ENCODE measurements around the gene CCDC178.

The CCDC178 gene

DNA sequence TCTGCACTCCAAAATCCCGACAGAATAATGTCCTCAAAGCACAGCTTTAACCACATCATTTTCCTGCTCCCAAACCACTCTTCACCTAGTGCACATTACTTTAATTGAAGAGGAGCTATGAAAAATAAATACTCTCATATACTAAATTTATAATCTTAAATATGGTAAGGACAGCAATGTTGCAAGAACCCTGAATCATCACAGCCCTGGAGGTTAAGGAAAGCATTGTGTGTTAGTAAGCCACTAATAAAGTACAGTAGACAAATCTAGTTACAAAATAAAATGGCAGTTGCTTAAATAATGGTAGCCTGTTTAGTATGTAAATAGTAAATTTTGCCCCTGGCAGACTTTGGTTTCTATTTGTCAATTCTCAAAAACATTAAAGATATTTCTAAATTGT lies 27.0 kb upstream of the CCDC178 start:
- TF ChIP-seq SP1 (IDR thresholded peaks at IDR 0.05) (no peak), ARNT (IDR thresholded peaks at IDR 0.05) (no peak)
- CTCF ChIA-PET, result no interaction called here
- POLR2A ChIA-PET, result no interaction called here
- no peak for DNase-seq (ENCODE audit: extremely low spot score)

DNA sequence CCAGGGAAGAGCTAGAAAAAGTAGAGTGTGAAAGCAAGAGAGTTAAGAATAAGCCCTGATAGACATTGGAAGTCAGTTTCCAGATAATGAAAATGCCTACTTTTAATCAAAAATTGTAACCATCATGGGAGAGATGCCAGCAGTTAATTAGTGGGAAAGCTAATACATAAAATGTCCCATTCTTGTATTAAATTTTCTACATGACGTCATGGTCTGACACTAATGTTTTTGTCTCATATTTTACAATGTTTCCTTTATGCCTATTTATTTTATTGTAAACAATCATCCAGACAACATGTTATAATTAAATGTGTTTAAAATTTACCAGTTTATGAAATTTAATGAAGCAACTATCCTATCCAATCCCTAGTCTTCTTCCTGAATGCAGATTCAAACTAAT lies 26.3 kb upstream of the CCDC178 start:
- DNase-seq (ENCODE audit: extremely low spot score), result no peak
- TF ChIP-seq HDGF (IDR thresholded peaks at IDR 0.05; ENCODE audit: borderline replicate concordance), result no peak
- no peak for TF ChIP-seq ELF4 (IDR thresholded peaks at IDR 0.05)
- no peak for TF ChIP-seq SUZ12 (IDR thresholded peaks at IDR 0.05)
- no peak for TF ChIP-seq FOXM1 (IDR thresholded peaks at IDR 0.05; ENCODE audit: borderline replicate concordance)
- no peak for TF ChIP-seq BHLHE40 (IDR thresholded peaks at IDR 0.05; ENCODE audit: borderline replicate concordance)
- TF ChIP-seq TARDBP (IDR thresholded peaks at IDR 0.05), result no peak
- no peak for TF ChIP-seq L3MBTL2 (conservative IDR thresholded peaks at IDR 0.05)
- TF ChIP-seq ZNF384 (IDR thresholded peaks at IDR 0.05), result no peak
- ChIA-PET POLR2A (no interaction called here), CTCF (no interaction called here)

DNA sequence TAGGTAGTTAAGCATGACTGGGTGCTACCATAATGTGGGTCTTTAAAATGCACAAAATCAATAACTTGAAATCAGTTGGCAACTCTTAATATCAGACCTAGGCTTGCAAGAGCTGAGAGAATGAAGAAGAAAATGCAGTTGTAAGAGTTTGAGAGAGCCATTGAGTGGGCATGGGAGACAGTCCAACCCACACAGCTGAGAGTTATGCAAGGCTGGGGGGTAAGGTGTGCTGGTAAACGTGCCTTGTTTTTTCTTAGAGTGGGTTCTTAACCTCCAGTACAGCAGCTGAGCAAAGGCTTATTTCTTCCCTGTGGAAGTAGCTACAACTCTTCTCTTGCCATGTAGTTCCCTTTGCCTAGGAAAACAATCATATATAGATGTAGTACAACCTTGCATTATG lies 20.2 kb upstream of the CCDC178 start:
- ChIA-PET CTCF (no interaction called here), POLR2A (no interaction called here)
- DNase-seq (ENCODE audit: extremely low spot score), result no peak
- TF ChIP-seq ARNT (IDR thresholded peaks at IDR 0.05) (no peak), LEF1 (IDR thresholded peaks at IDR 0.05; ENCODE audit: borderline replicate concordance) (no peak), FOXM1 (IDR thresholded peaks at IDR 0.05; ENCODE audit: borderline replicate concordance) (no peak), BHLHE40 (IDR thresholded peaks at IDR 0.05; ENCODE audit: borderline replicate concordance) (no peak), FOXA1 (IDR thresholded peaks at IDR 0.05) (no peak), ZNF384 (IDR thresholded peaks at IDR 0.05) (no peak), CTBP1 (IDR thresholded peaks at IDR 0.05; ENCODE audit: borderline replicate concordance) (no peak), NFRKB (IDR thresholded peaks at IDR 0.05) (no peak), HDGF (IDR thresholded peaks at IDR 0.05; ENCODE audit: borderline replicate concordance) (no peak), TARDBP (IDR thresholded peaks at IDR 0.05) (no peak), L3MBTL2 (conservative IDR thresholded peaks at IDR 0.05) (no peak), SP1 (IDR thresholded peaks at IDR 0.05) (no peak), FOXK2 (IDR thresholded peaks at IDR 0.05) (no peak)
- TF ChIP-seq, protein P1, sequence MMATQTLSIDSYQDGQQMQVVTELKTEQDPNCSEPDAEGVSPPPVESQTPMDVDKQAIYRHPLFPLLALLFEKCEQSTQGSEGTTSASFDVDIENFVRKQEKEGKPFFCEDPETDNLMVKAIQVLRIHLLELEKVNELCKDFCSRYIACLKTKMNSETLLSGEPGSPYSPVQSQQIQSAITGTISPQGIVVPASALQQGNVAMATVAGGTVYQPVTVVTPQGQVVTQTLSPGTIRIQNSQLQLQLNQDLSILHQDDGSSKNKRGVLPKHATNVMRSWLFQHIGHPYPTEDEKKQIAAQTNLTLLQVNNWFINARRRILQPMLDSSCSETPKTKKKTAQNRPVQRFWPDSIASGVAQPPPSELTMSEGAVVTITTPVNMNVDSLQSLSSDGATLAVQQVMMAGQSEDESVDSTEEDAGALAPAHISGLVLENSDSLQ (IDR thresholded peaks at IDR 0.05), result no peak

DNA sequence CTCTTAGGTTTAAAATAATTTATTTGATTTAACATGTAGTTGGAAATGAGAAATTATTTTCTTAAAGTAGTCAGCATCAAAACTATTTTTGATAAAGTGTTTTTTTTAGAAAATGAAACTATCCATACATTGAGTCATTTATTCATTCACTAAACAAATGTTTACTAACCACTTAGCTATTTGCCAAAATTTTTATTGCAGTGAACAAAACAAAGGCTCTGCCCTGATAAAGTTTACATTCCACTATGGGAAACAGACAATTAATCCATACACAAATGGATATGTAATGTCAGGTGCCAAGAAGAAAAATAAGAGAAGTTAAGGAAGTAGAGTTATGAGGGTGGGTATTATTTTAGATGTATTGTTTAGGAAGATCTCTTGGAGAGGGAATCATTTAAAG lies 19.1 kb upstream of the CCDC178 start:
- DNase-seq (ENCODE audit: extremely low spot score), result no peak
- ChIA-PET POLR2A (no interaction called here), CTCF (no interaction called here)
- no peak for TF ChIP-seq ELF4 (IDR thresholded peaks at IDR 0.05)
- TF ChIP-seq, protein P1 (IDR thresholded peaks at IDR 0.05), result no peak
- TF ChIP-seq ZNF384 (IDR thresholded peaks at IDR 0.05), result no peak
- TF ChIP-seq FOXA1 (IDR thresholded peaks at IDR 0.05), result no peak
- no peak for TF ChIP-seq FOXM1 (IDR thresholded peaks at IDR 0.05; ENCODE audit: borderline replicate concordance)
- TF ChIP-seq TARDBP (IDR thresholded peaks at IDR 0.05), result no peak
- TF ChIP-seq L3MBTL2 (conservative IDR thresholded peaks at IDR 0.05), result no peak

DNA sequence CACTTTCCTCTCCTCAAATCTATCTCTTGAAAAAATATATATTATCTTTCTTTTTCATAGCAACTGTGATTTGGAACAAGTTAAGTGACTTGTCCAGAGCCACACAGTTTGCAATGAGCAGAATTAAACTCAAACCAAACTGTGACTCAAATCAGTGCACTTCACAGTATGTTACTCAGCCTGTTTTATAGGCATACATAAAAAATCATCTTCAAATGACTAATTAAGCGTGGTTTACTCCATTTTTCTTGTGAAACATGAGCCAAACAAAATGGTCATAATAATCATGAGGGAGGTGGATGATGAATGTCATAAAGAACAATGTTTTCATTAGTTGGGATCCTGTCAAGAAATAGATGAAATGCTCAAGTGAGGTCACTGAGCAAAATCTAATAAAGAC lies 6.1 kb upstream of the CCDC178 start:
- CTCF ChIA-PET, result no interaction called here
- POLR2A ChIA-PET, result no interaction called here
- no peak for DNase-seq (ENCODE audit: extremely low spot score)
- TF ChIP-seq, protein P1 (IDR thresholded peaks at IDR 0.05), result peak; percentile 86
- TF ChIP-seq CTBP1 (IDR thresholded peaks at IDR 0.05; ENCODE audit: borderline replicate concordance), result 0 out of 2 replicates have a peak, but pooled peaks have one; percentile 43
- no peak for TF ChIP-seq LEF1 (IDR thresholded peaks at IDR 0.05; ENCODE audit: borderline replicate concordance)
- no peak for TF ChIP-seq SP1 (IDR thresholded peaks at IDR 0.05)

DNA sequence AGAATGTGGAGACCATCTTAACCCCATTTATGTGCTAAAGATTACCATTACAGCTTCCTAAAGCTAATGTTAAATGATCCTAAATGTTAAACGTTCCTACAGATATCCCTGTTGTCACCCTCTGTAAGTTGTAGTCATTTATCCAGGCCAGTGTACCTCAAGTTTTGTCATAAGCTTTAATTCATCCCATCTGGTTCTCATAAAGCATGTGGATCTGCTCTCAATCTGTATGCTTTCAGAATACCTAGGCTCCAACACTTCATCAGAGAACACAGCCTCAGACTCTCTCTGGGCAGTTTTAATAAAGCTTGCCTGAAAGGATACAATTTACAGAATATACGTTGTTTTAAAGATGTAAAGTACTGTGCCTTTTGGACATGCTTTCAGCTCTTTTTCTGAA lies 4.2 kb upstream of the CCDC178 start:
- ChIA-PET CTCF (interaction anchor here (1.8 kb wide), 1 partner anchor 51 kb away, joined by 8 read pairs; no protein-coding TSS in a partner anchor), POLR2A (no interaction called here)
- no peak for DNase-seq (ENCODE audit: extremely low spot score)
- TF ChIP-seq, protein P1 (IDR thresholded peaks at IDR 0.05), result no peak
- TF ChIP-seq CTBP1 (IDR thresholded peaks at IDR 0.05; ENCODE audit: borderline replicate concordance), result no peak
- TF ChIP-seq BHLHE40 (IDR thresholded peaks at IDR 0.05; ENCODE audit: borderline replicate concordance), result no peak
- no peak for TF ChIP-seq HDGF (IDR thresholded peaks at IDR 0.05; ENCODE audit: borderline replicate concordance)
- TF ChIP-seq ZNF384 (IDR thresholded peaks at IDR 0.05), result no peak
- TF ChIP-seq NFRKB (IDR thresholded peaks at IDR 0.05), result no peak
- TF ChIP-seq FOXA1 (IDR thresholded peaks at IDR 0.05), result no peak
- TF ChIP-seq FOXK2 (IDR thresholded peaks at IDR 0.05), result no peak
- TF ChIP-seq L3MBTL2 (conservative IDR thresholded peaks at IDR 0.05), result no peak
- TF ChIP-seq SP1 (IDR thresholded peaks at IDR 0.05), result no peak
- no peak for TF ChIP-seq TARDBP (IDR thresholded peaks at IDR 0.05)
- no peak for TF ChIP-seq ELF4 (IDR thresholded peaks at IDR 0.05)
- TF ChIP-seq LEF1 (IDR thresholded peaks at IDR 0.05; ENCODE audit: borderline replicate concordance), result no peak
- no peak for TF ChIP-seq SUZ12 (IDR thresholded peaks at IDR 0.05)
- TF ChIP-seq FOXM1 (IDR thresholded peaks at IDR 0.05; ENCODE audit: borderline replicate concordance), result no peak
- no peak for TF ChIP-seq ARNT (IDR thresholded peaks at IDR 0.05)

All from HEK293T (cell line).